Adrenal gland (tissue), 5 donors: ENCODE results near the gene BFSP1.

Experiments
- POLR2A ChIP-seq, 2 donors: fragments of 450-650 bp; IDR thresholded peaks; one replicate each; pipeline ENCODE4 v1.6.1; 2017; ENCODE audit warnings: antibody characterized with exemption in 2 of 2, mild to moderate bottlenecking in 2 of 2, moderate library complexity in 1 of 2
- TF ChIP-seq, protein P1 (sequence below), 6 experiments: fragments of 450-650 bp in 4 of 6; fragments of 200-600 bp in 2 of 6; sonication (generic) in 1 of 6; IDR thresholded peaks; 1 replicate in 5 of 6; 2 replicates in 1 of 6; pipeline versions ENCODE4 v1.5.1 to v1.8.0; 2016 to 2021; ENCODE audit warnings: antibody characterized with exemption in 6 of 6, mild to moderate bottlenecking in 2 of 6, moderate library complexity in 1 of 6
- donor health status: DM: no; HTN: no; CAD: no.

DNA sequence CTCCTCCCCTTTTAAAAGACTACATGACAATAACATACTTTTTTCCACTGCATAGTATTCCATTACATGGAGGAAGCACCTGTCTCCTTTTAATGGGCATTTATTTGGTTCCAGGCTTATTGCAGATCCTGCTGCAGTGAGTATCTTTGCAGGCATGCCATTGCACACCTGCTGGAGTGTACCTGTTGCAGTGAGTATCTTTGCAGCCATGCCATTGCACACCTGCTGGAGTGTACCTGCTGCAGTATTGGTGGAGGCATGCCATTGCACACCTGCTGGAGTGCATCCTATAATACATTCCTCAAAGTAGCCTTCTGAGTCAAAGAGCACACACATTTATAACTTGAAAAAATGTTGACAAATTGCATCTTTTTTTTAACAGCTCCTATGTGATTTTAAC, 1.6 kb downstream of the BFSP1 start:
- TF ChIP-seq, protein P1, sequence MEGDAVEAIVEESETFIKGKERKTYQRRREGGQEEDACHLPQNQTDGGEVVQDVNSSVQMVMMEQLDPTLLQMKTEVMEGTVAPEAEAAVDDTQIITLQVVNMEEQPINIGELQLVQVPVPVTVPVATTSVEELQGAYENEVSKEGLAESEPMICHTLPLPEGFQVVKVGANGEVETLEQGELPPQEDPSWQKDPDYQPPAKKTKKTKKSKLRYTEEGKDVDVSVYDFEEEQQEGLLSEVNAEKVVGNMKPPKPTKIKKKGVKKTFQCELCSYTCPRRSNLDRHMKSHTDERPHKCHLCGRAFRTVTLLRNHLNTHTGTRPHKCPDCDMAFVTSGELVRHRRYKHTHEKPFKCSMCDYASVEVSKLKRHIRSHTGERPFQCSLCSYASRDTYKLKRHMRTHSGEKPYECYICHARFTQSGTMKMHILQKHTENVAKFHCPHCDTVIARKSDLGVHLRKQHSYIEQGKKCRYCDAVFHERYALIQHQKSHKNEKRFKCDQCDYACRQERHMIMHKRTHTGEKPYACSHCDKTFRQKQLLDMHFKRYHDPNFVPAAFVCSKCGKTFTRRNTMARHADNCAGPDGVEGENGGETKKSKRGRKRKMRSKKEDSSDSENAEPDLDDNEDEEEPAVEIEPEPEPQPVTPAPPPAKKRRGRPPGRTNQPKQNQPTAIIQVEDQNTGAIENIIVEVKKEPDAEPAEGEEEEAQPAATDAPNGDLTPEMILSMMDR (IDR thresholded peaks at IDR 0.05), result no peak
- TF ChIP-seq POLR2A (IDR thresholded peaks at IDR 0.05), result no peak
